Keratinocyte (primary cell): ENCODE results near the gene CNOT8. TPM values are rescaled to one million over a fixed set of nuclear protein-coding genes. Genes with fewer than 3 reads are reported as not detected.

ENCODE experiments used
- DNase-seq: peaks from one replicate; pipeline ENCODE4 v3.0.0-alpha.2; 2011; ENCODE audit warnings: low read depth, missing footprints, low spot score
- FAIRE-seq: peaks from 2 replicates; lab custom pipeline; 2011; peaks lifted over from hg19 to GRCh38; lab: Jason Lieb, UNC
- H2AFZ ChIP-seq: 2 replicates; pipeline ENCODE4 v1.6.0; 2012; ENCODE audit warnings: low read length, control low read depth, inconsistent platforms; ENCODE audit not compliant: control insufficient read depth
- H3K27ac ChIP-seq: 2 replicates; pipeline ENCODE4 v1.5.1; 2011; ENCODE audit warnings: low read length; ENCODE audit not compliant: control insufficient read depth, insufficient read depth
- H3K27me3 ChIP-seq: 3 replicates; pipeline ENCODE4 v1.6.0; 2011; ENCODE audit warnings: low read length; ENCODE audit not compliant: control insufficient read depth, insufficient read depth; ENCODE audit errors: extremely low read depth
- H3K36me3 ChIP-seq, 2 experiments: 2 replicates in 1 of 2; 3 replicates in 1 of 2; pipeline ENCODE4 v1.5.1; 2011; ENCODE audit warnings: low read length in 2 of 2, mild to moderate bottlenecking in 1 of 2; ENCODE audit not compliant: control insufficient read depth in 2 of 2, insufficient read depth in 2 of 2; ENCODE audit errors: extremely low read depth in 1 of 2
- H3K4me1 ChIP-seq: 3 replicates; pipeline ENCODE4 v1.5.1; 2011; ENCODE audit warnings: low read length; ENCODE audit not compliant: control insufficient read depth, insufficient read depth; ENCODE audit errors: extremely low read depth
- H3K4me2 ChIP-seq: 3 replicates; pipeline ENCODE4 v1.6.0; 2011; ENCODE audit warnings: low read depth, low read length; ENCODE audit not compliant: control insufficient read depth, insufficient read depth; ENCODE audit errors: extremely low read depth
- H3K4me3 ChIP-seq, 3 experiments: fragments of 200-600 bp in 1 of 3; sonication (generic) in 1 of 3; 2 replicates in 2 of 3; 3 replicates in 1 of 3; pipeline ENCODE4 v1.5.1; 2011 to 2016; ENCODE audit warnings: low read length in 3 of 3, mild to moderate bottlenecking in 3 of 3, control low read depth in 2 of 3, inconsistent platforms in 1 of 3, low read depth in 1 of 3, mixed read lengths in 1 of 3, mixed run types in 1 of 3, moderate library complexity in 1 of 3; ENCODE audit not compliant: control insufficient read depth in 2 of 3, insufficient read depth in 2 of 3; ENCODE audit errors: extremely low read depth in 1 of 3
- H3K79me2 ChIP-seq: 2 replicates; pipeline ENCODE4 v1.6.0; 2012; ENCODE audit warnings: low read length; ENCODE audit not compliant: control insufficient read depth, insufficient read depth
- H3K9ac ChIP-seq: 3 replicates; pipeline ENCODE4 v1.6.0; 2011; ENCODE audit warnings: low read length; ENCODE audit not compliant: control insufficient read depth, insufficient read depth; ENCODE audit errors: extremely low read depth
- H3K9me1 ChIP-seq: 3 replicates; pipeline ENCODE4 v1.6.0; 2011; ENCODE audit warnings: low read length; ENCODE audit not compliant: control insufficient read depth, insufficient read depth; ENCODE audit errors: extremely low read depth
- H3K9me3 ChIP-seq: 2 replicates; pipeline ENCODE4 v1.5.1; 2012; ENCODE audit warnings: low read depth, low read length; ENCODE audit not compliant: control insufficient read depth
- H4K20me1 ChIP-seq: 3 replicates; pipeline ENCODE4 v1.6.0; 2011; ENCODE audit warnings: low read length; ENCODE audit not compliant: control insufficient read depth, insufficient read depth; ENCODE audit errors: extremely low read depth
- EZH2 ChIP-seq: IDR thresholded peaks from one replicate; pipeline ENCODE4 v1.6.1; 2012; ENCODE audit warnings: inconsistent platforms, mild to moderate bottlenecking, low read length, moderate library complexity
- dilution Hi-C: fragments of 300-500 bp; cut with MboI; formaldehyde crosslinking; loops from one replicate; pipeline ENCODE4 v1.7.0; 2020; ENCODE audit warnings: low sequenced_read_pairs; ENCODE audit not compliant: extremely low pct_ligation_motif_present
- polyA plus RNA-seq, 5 experiments: library from polyadenylated mRNA; depleted of rRNA in 3 of 5; stranded (reverse) in 3 of 5; stranded (forward) in 1 of 5; unstranded in 1 of 5; fragments of >200 nt; gene quantifications; 1 replicate in 1 of 5; 2 replicates in 3 of 5; 3 replicates in 1 of 5; pipeline versions ENCODE4 v1.2.1 to v1.2.3, GENCODE V29; 2011 to 2012; ENCODE audit warnings: missing spikeins in 2 of 5, low read depth in 1 of 5, low replicate concordance in 1 of 5
- TF ChIP-seq, protein P1 (sequence below), 3 experiments: IDR thresholded peaks in 1 of 3; conservative IDR thresholded peaks in 1 of 3; optimal IDR thresholded peaks in 1 of 3; 2 replicates in 2 of 3; 3 replicates in 1 of 3; pipeline versions ENCODE3 to v1.5.1; 2011; ENCODE audit warnings: low read length in 3 of 3, mild to moderate bottlenecking in 3 of 3, moderate library complexity in 2 of 3, control low read depth in 1 of 3, inconsistent platforms in 1 of 3; ENCODE audit not compliant: insufficient read depth in 2 of 3; ENCODE audit errors: extremely low read depth in 1 of 3

CNOT8 gene
- polyA plus RNA-seq, 1 donor (not counting 4 experiments of a cell fraction or from before 2014, with no cell fraction given), result 44.5 TPM

DNA sequence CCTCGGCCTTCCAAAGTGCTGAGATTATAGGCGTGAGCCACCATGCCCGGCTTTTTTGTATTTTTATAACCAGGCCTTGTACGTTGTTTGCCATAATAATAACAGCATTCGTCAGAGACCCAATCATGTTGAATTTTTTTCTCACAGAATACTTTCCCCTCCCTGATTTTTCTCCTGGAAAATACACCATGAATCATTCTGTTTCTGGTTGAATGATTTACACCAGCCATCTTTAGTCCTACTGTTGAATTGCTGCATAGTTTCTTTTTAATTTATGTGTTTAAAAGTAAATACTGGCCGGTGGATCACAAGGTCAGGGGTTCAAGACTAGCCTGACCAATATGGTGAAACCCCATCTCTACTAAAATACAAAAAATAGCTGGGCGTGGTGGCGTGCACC lies 3.5 kb downstream of the CNOT8 start:
- TF ChIP-seq, protein P1, sequence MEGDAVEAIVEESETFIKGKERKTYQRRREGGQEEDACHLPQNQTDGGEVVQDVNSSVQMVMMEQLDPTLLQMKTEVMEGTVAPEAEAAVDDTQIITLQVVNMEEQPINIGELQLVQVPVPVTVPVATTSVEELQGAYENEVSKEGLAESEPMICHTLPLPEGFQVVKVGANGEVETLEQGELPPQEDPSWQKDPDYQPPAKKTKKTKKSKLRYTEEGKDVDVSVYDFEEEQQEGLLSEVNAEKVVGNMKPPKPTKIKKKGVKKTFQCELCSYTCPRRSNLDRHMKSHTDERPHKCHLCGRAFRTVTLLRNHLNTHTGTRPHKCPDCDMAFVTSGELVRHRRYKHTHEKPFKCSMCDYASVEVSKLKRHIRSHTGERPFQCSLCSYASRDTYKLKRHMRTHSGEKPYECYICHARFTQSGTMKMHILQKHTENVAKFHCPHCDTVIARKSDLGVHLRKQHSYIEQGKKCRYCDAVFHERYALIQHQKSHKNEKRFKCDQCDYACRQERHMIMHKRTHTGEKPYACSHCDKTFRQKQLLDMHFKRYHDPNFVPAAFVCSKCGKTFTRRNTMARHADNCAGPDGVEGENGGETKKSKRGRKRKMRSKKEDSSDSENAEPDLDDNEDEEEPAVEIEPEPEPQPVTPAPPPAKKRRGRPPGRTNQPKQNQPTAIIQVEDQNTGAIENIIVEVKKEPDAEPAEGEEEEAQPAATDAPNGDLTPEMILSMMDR (optimal IDR thresholded peaks at IDR 0.05 in 1 of 3, IDR thresholded peaks at IDR 0.05 in 1 of 3, conservative IDR thresholded peaks at IDR 0.05 in 1 of 3; ENCODE audit: extremely low read depth in 1 of 3, insufficient read depth in 2 of 3, low read length in 3 of 3), result no peak
- no peak for TF ChIP-seq EZH2
- Histone ChIP-seq H3K36me3 (peaks cover 4 to 20% of the 10 kb centered on the region in 2 experiments), H3K27ac (no peak overlapping the region), H2AFZ (no peak overlapping the region), H3K9me3 (no peaks in the 10 kb centered on the region), H3K9me1 (no peaks in the 10 kb centered on the region), H3K4me1 (peaks cover 16% of the 10 kb centered on the region), H4K20me1 (no peaks in the 10 kb centered on the region), H3K9ac (no peak overlapping the region), H3K4me3 (no peak overlapping the region), H3K27me3 (no peaks in the 10 kb centered on the region), H3K4me2 (no peak overlapping the region), H3K79me2 (peaks cover 67% of the 10 kb centered on the region)
- no peak for FAIRE-seq
- dilution Hi-C loops, result no loop called here
- DNase-seq, result no peak

GRCh38 chr5:154862766-154863165 lies 4.3 kb downstream of the CNOT8 start:
- peaks cover 4 to 20% of the 10 kb centered on the region in 2 experiments for H3K36me3 ChIP-seq
- no peak overlapping the region for H3K27ac ChIP-seq

More at GRCh38 chr5:154862766-154863165, 4.3 kb downstream of the CNOT8 start:
- Histone ChIP-seq H2AFZ (no peak overlapping the region), H3K9me3 (no peaks in the 10 kb centered on the region), H3K9me1 (no peaks in the 10 kb centered on the region), H3K79me2 (peaks cover 67% of the 10 kb centered on the region), H4K20me1 (no peaks in the 10 kb centered on the region), H3K4me1 (peaks cover 12% of the 10 kb centered on the region), H3K4me3 (no peak overlapping the region), H3K27me3 (no peaks in the 10 kb centered on the region), H3K4me2 (no peak overlapping the region), H3K9ac (no peak overlapping the region)
- FAIRE-seq (no peak), DNase-seq (no peak)
- TF ChIP-seq, protein P1 (optimal IDR thresholded peaks at IDR 0.05 in 1 of 3, IDR thresholded peaks at IDR 0.05 in 1 of 3, conservative IDR thresholded peaks at IDR 0.05 in 1 of 3; ENCODE audit: extremely low read depth in 1 of 3, insufficient read depth in 2 of 3, low read length in 3 of 3), result no peak
- TF ChIP-seq EZH2, result no peak
- dilution Hi-C loops, result no loop called here
